NT2/D1 (cell line): ENCODE measurements around the gene SLC39A11.

ENCODE experiments used
- SUZ12 ChIP-seq: IDR thresholded peaks from 2 replicates; pipeline ENCODE4 v1.6.1; 2011; ENCODE audit not compliant: insufficient read length, insufficient read depth; ENCODE audit errors: extremely low read depth
- YY1 ChIP-seq: IDR thresholded peaks from 2 replicates; pipeline ENCODE4 v1.6.1; 2011; ENCODE audit not compliant: insufficient read length, insufficient read depth
- ZNF274 ChIP-seq: IDR thresholded peaks from 2 replicates; pipeline ENCODE4 v1.6.1; 2011; ENCODE audit warnings: mild to moderate bottlenecking, low read depth, low read length

- no peak for TF ChIP-seq ZNF274
- no peak for TF ChIP-seq YY1
- no peak for TF ChIP-seq SUZ12
Measured at GRCh38 chr17:73118139-73118538, 25.7 kb upstream of the SLC39A11 start.
